ENCODE data around the gene GOLGA1. TPM values are rescaled to one million over a fixed set of nuclear protein-coding genes. Genes with fewer than 3 reads are reported as not detected.
A peak's percentile ranks its signal among the peaks of the same experiment; 100 is the strongest.

GOLGA1 gene
- total RNA-seq, 1 donor from 2014 or later, result 36.8 TPM

GRCh38 chr9:124946167-124946566, 5.3 kb upstream of the GOLGA1 start:
- no peak overlapping the region for H3K27ac ChIP-seq
- H3K4me1 ChIP-seq, result peaks cover 3 to 4% of the 10 kb centered on the region in 2 donors
- H3K36me3 ChIP-seq, result no peaks in the 10 kb centered on the region
- no peak for DNase-seq (ENCODE audit: low spot score in 2 of 2)
- intact Hi-C loops (cut with DNase I), result loop anchor here (10.0 kb wide), 2 partner anchors 531 to 799 kb away; partner anchors contain the start of genes PBX3 and PSMB7
- TF ChIP-seq, protein P1, sequence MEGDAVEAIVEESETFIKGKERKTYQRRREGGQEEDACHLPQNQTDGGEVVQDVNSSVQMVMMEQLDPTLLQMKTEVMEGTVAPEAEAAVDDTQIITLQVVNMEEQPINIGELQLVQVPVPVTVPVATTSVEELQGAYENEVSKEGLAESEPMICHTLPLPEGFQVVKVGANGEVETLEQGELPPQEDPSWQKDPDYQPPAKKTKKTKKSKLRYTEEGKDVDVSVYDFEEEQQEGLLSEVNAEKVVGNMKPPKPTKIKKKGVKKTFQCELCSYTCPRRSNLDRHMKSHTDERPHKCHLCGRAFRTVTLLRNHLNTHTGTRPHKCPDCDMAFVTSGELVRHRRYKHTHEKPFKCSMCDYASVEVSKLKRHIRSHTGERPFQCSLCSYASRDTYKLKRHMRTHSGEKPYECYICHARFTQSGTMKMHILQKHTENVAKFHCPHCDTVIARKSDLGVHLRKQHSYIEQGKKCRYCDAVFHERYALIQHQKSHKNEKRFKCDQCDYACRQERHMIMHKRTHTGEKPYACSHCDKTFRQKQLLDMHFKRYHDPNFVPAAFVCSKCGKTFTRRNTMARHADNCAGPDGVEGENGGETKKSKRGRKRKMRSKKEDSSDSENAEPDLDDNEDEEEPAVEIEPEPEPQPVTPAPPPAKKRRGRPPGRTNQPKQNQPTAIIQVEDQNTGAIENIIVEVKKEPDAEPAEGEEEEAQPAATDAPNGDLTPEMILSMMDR (IDR thresholded peaks at IDR 0.05), result no peak
- H3K27me3 ChIP-seq, result no peaks in the 10 kb centered on the region
- H3K4me3 ChIP-seq, result no peak overlapping the region
- H3K9me3 ChIP-seq, result no peaks in the 10 kb centered on the region

DNA sequence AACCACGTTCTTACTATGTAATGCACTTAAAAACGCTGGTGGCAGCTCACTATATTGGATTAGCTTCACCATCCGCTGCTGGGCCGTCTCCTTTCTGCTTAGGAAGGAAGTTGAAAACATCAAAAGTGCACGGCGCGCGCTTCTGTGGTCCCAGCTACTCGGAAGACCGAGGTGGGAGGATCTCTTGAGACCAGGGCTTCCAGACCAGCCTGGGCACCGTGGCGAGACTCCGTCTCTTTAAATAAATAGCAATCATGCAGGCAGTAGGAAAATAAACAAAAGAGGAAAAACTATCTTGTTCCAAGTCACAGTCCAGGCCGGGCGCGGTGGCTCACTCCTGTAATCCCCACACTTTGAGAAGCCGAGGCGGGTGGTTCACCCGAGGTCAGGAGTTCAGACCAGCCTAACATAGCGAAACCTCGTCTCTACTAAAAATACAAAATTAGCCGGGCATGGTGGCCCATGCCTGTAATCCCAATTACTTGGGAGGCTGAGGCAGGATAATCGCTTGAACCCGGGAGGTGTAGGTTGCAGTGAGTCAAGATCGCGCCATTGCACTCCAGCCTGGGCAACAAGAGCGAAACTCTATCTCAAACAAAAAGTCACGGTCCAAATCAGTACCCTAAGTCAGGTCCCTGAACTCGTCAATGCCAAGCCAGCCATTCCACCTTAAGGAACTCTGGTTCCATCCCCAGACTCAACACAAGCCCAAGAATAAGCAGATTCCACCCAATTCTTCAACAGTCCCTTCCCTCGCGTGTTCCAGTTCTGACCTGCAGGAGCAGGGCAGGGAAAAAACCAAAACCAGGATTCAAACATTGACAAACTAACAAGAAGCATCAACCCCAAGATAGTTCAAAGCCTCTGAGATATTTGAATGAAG, 1.0 kb upstream of the GOLGA1 start:
- Histone ChIP-seq H3K4me3 (peak overlapping the region; percentile 68 to 91), H3K36me3 (peaks cover 5 to 12% of the 10 kb centered on the region in 2 donors), H3K9me3 (no peaks in the 10 kb centered on the region), H3K4me1 (peaks cover 6 to 8% of the 10 kb centered on the region in 2 donors), H3K27ac (peak overlapping the region; percentile 92 to 94), H3K27me3 (no peaks in the 10 kb centered on the region)
- intact Hi-C loops (cut with DNase I), result loop anchor here (1.0 to 10.0 kb wide), 9 partner anchors 73 to 1385 kb away; partner anchors contain the start of genes GAPVD1, HSPA5, MVB12B and NR6A1
- TF ChIP-seq, protein P1 (IDR thresholded peaks at IDR 0.05), result no peak
- peak in 1 of 2 donors; percentile 81 for DNase-seq (ENCODE audit: low spot score in 2 of 2)

DNA sequence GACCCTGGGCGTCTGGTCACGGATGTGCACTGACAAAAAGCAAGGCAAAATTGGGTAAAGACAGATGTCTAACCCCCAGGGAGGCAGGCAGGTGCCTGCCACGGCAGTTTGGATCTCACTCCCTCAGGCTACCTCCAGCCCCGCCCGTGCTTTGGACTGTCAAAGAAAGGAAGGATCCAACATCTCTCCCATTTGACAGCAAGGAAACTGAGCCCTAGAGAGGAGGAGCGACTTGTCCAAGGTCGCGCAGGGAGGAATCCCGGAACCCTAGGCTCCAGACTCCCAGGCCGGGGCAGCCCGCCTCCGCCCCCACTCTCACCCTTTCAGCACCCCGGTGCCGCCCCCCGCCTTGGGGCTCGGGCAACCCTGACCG, 376 bp downstream of the GOLGA1 start:
- Histone ChIP-seq H3K9me3 (no peaks in the 10 kb centered on the region), H3K4me3 (peak overlapping the region; percentile 68 to 91), H3K27me3 (no peaks in the 10 kb centered on the region), H3K27ac (peak overlapping the region; percentile 92 to 94), H3K4me1 (peaks cover 6 to 8% of the 10 kb centered on the region in 2 donors), H3K36me3 (peaks cover 13 to 22% of the 10 kb centered on the region in 2 donors)
- no peak for DNase-seq (ENCODE audit: low spot score in 2 of 2)
- intact Hi-C loops (cut with DNase I), result loop anchor here (2.0 to 10.0 kb wide), 5 partner anchors 72 to 1387 kb away; partner anchors contain the start of genes GAPVD1, MVB12B, PBX3 and PSMB7
- TF ChIP-seq, protein P1 (IDR thresholded peaks at IDR 0.05), result no peak

- H3K36me3 ChIP-seq, result peaks cover 14 to 23% of the 10 kb centered on the region in 2 donors
- H3K27me3 ChIP-seq, result no peaks in the 10 kb centered on the region
- H3K27ac ChIP-seq, result peak overlapping the region; percentile 92 to 94
- peak overlapping the region; percentile 68 to 91 for H3K4me3 ChIP-seq
- H3K9me3 ChIP-seq, result no peaks in the 10 kb centered on the region
- TF ChIP-seq, protein P1 (IDR thresholded peaks at IDR 0.05), result no peak
- intact Hi-C loops (cut with DNase I), result loop anchor here (2.0 to 10.0 kb wide), 5 partner anchors 71 to 1387 kb away; partner anchors contain the start of genes GAPVD1, MVB12B, PBX3 and PSMB7
- no peak for DNase-seq (ENCODE audit: low spot score in 2 of 2)
- peaks cover 6 to 8% of the 10 kb centered on the region in 2 donors for H3K4me1 ChIP-seq
Measured at GRCh38 chr9:124939944-124940343, 939 bp downstream of the GOLGA1 start.

GRCh38 chr9:124934290-124934689, 6.6 kb downstream of the GOLGA1 start:
- H3K9me3 ChIP-seq, result no peaks in the 10 kb centered on the region
- no peak overlapping the region for H3K4me3 ChIP-seq
- no peak overlapping the region for H3K27ac ChIP-seq
- no peaks in the 10 kb centered on the region for H3K27me3 ChIP-seq
- H3K36me3 ChIP-seq, result peaks cover 45 to 62% of the 10 kb centered on the region in 2 donors
- TF ChIP-seq, protein P1 (IDR thresholded peaks at IDR 0.05), result no peak
- H3K4me1 ChIP-seq, result no peaks in the 10 kb centered on the region
- intact Hi-C loops (cut with DNase I), result no loop called here
- no peak for DNase-seq (ENCODE audit: low spot score in 2 of 2)
